ENCODE measurements around the gene CFAP299. TPM values are rescaled to one million over a fixed set of nuclear protein-coding genes. Genes with fewer than 3 reads are reported as not detected.

Gene CFAP299
- total and polyA plus RNA-seq, 4 donors = not detected

- no peak overlapping the region for H3K27ac ChIP-seq (ENCODE audit: low read depth in 1 of 2, low read length in 2 of 2)
- DNase-seq (no peak), ATAC-seq (ENCODE audit: low FRiP score) (no peak)
- H3K27me3 ChIP-seq (ENCODE audit: control insufficient read depth in 1 of 2, insufficient read depth in 2 of 2, low read length in 1 of 2) = no peaks in the 10 kb centered on the region
- WGBS, 2 donors = 8 to 34% methylated on average over 1 of the region's 1 CpG
- H3K9me3 ChIP-seq (ENCODE audit: control insufficient read depth, low read length) = no peaks in the 10 kb centered on the region
- no peaks in the 10 kb centered on the region for H3K4me1 ChIP-seq (ENCODE audit: control insufficient read depth in 1 of 2, insufficient read depth in 2 of 2, low read length in 2 of 2)
- H3K36me3 ChIP-seq (ENCODE audit: control insufficient read depth in 1 of 2, insufficient read depth in 2 of 2, low read length in 1 of 2) = no peaks in the 10 kb centered on the region
- intact Hi-C loops (cut with DNase I) = no loop called here
- H3K4me3 ChIP-seq (ENCODE audit: low read length in 2 of 2) = no peak overlapping the region
Observed at GRCh38 chr4:80540349-80540748, 204.8 kb downstream of the CFAP299 start.

- Histone ChIP-seq H3K36me3 (ENCODE audit: control insufficient read depth in 1 of 2, insufficient read depth in 2 of 2, low read length in 1 of 2) (no peaks in the 10 kb centered on the region), H3K9me3 (ENCODE audit: control insufficient read depth, low read length) (no peaks in the 10 kb centered on the region), H3K4me3 (ENCODE audit: low read length in 2 of 2) (no peak overlapping the region), H3K27me3 (ENCODE audit: control insufficient read depth in 1 of 2, insufficient read depth in 2 of 2, low read length in 1 of 2) (no peaks in the 10 kb centered on the region), H3K4me1 (ENCODE audit: control insufficient read depth in 1 of 2, insufficient read depth in 2 of 2, low read length in 2 of 2) (no peaks in the 10 kb centered on the region), H3K27ac (ENCODE audit: low read depth in 1 of 2, low read length in 2 of 2) (no peak overlapping the region)
- intact Hi-C loops (cut with DNase I) = no loop called here
- ATAC-seq (ENCODE audit: low FRiP score) = no peak
- no peak for DNase-seq
- 74 to 76% methylated on average over 5 of the region's 5 CpGs for WGBS, 2 donors
Observed at GRCh38 chr4:80540785-80541469, 205.4 kb downstream of the CFAP299 start.

DNA sequence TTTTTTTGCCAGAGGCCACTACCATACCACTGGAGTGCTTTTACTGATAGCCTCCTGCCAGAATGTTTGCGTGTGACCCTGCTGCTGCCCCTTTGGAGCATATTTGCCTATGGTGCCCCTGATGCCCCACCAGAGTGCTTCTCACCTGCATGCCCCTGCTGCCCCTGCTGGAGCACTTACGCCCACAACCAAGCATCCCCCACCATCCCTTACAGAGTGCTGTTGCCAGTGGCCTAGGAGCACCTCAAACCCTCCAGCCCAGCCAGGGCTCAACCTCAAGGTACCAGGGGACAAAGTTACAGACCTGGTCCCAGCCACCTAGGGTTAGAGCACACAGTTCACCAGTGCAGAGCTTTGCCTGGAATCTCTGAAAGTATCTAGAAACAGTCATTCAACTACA is 207.2 kb downstream of the CFAP299 start:
- DNase-seq = no peak
- WGBS, 2 donors = 91 to 96% methylated on average over 2 of the region's 2 CpGs

DNA sequence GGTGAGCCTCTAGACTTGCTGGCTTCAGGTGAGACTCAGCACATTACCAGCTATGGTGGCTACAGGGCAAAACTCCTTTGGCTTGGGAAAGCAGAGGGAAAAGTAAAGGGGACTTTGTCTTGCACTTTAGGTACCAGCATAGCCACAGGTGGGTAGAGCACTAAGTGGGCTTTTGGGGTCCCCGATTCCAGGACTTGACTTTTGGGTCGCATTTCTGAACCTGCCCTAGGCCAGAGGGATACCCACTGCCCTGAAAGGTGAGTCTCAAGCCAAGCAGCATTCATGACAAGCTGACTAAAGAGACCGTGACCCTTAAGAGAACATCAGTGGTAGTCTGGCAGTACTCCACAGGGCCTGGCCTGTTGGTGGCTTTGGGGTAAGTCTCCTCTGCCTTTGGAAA is 224.8 kb downstream of the CFAP299 start:
- 87 to 88% methylated on average over 3 of the region's 3 CpGs for WGBS, 2 donors

More for the DNA sequence above, 207.2 kb downstream of the CFAP299 start:
- ATAC-seq (ENCODE audit: low FRiP score) = no peak
- Histone ChIP-seq H3K27ac (ENCODE audit: low read depth in 1 of 2, low read length in 2 of 2) (no peak overlapping the region), H3K4me3 (ENCODE audit: low read length in 2 of 2) (no peak overlapping the region), H3K27me3 (ENCODE audit: control insufficient read depth in 1 of 2, insufficient read depth in 2 of 2, low read length in 1 of 2) (no peaks in the 10 kb centered on the region), H3K36me3 (ENCODE audit: control insufficient read depth in 1 of 2, insufficient read depth in 2 of 2, low read length in 1 of 2) (no peaks in the 10 kb centered on the region), H3K4me1 (ENCODE audit: control insufficient read depth in 1 of 2, insufficient read depth in 2 of 2, low read length in 2 of 2) (no peaks in the 10 kb centered on the region), H3K9me3 (ENCODE audit: control insufficient read depth, low read length) (no peaks in the 10 kb centered on the region)
- intact Hi-C loops (cut with DNase I) = no loop called here

GRCh38 chr4:80566203-80566872 is 230.8 kb downstream of the CFAP299 start:
- Histone ChIP-seq H3K36me3 (ENCODE audit: control insufficient read depth in 1 of 2, insufficient read depth in 2 of 2, low read length in 1 of 2) (no peaks in the 10 kb centered on the region), H3K9me3 (ENCODE audit: control insufficient read depth, low read length) (no peaks in the 10 kb centered on the region), H3K4me1 (ENCODE audit: control insufficient read depth in 1 of 2, insufficient read depth in 2 of 2, low read length in 2 of 2) (no peaks in the 10 kb centered on the region), H3K27ac (ENCODE audit: low read depth in 1 of 2, low read length in 2 of 2) (no peak overlapping the region), H3K27me3 (ENCODE audit: control insufficient read depth in 1 of 2, insufficient read depth in 2 of 2, low read length in 1 of 2) (no peaks in the 10 kb centered on the region), H3K4me3 (ENCODE audit: low read length in 2 of 2) (peak overlapping the region in 1 of 2 donors; percentile 34)
- 61 to 67% methylated on average over 5 of the region's 5 CpGs for WGBS, 2 donors
- no peak for DNase-seq
- ATAC-seq (ENCODE audit: low FRiP score) = no peak
- intact Hi-C loops (cut with DNase I) = no loop called here

More for the DNA sequence above, 224.8 kb downstream of the CFAP299 start:
- H3K27ac ChIP-seq (ENCODE audit: low read depth in 1 of 2, low read length in 2 of 2) = no peak overlapping the region
- H3K9me3 ChIP-seq (ENCODE audit: control insufficient read depth, low read length) = peaks cover 2% of the 10 kb centered on the region
- DNase-seq = no peak
- H3K4me3 ChIP-seq (ENCODE audit: low read length in 2 of 2) = no peak overlapping the region
- intact Hi-C loops (cut with DNase I) = no loop called here
- H3K4me1 ChIP-seq (ENCODE audit: control insufficient read depth in 1 of 2, insufficient read depth in 2 of 2, low read length in 2 of 2) = no peaks in the 10 kb centered on the region
- no peaks in the 10 kb centered on the region for H3K27me3 ChIP-seq (ENCODE audit: control insufficient read depth in 1 of 2, insufficient read depth in 2 of 2, low read length in 1 of 2)
- no peak for ATAC-seq (ENCODE audit: low FRiP score)
- no peaks in the 10 kb centered on the region for H3K36me3 ChIP-seq (ENCODE audit: control insufficient read depth in 1 of 2, insufficient read depth in 2 of 2, low read length in 1 of 2)

DNA sequence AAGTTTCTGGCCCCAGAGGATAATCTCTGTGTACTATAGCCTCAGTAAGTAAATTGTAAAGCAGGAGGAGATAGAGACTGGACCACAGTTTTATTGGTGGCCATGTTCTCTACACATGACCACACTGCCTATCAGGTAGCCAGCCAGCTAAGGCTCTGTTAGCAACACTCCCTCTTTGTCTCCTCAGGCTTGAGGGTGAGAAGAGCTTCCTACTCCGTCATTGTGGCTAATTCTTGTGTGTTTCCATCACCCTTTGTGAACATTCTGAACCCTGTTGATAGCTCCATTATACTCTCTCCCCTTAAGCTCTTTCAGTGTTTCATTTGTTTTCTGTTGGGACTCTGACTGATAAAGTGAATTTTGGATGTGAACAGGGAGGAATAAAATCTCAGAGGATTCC is 233.4 kb downstream of the CFAP299 start:
- H3K36me3 ChIP-seq (ENCODE audit: control insufficient read depth in 1 of 2, insufficient read depth in 2 of 2, low read length in 1 of 2) = no peaks in the 10 kb centered on the region
- intact Hi-C loops (cut with DNase I) = no loop called here
- ATAC-seq (ENCODE audit: low FRiP score) (no peak), DNase-seq (no peak)
- H3K27ac ChIP-seq (ENCODE audit: low read depth in 1 of 2, low read length in 2 of 2) = no peak overlapping the region
- no peak overlapping the region for H3K4me3 ChIP-seq (ENCODE audit: low read length in 2 of 2)
- H3K4me1 ChIP-seq (ENCODE audit: control insufficient read depth in 1 of 2, insufficient read depth in 2 of 2, low read length in 2 of 2) = no peaks in the 10 kb centered on the region
- 71 to 83% methylated on average over 1 of the region's 1 CpG for WGBS, 2 donors
- H3K9me3 ChIP-seq (ENCODE audit: control insufficient read depth, low read length) = no peaks in the 10 kb centered on the region
- no peaks in the 10 kb centered on the region for H3K27me3 ChIP-seq (ENCODE audit: control insufficient read depth in 1 of 2, insufficient read depth in 2 of 2, low read length in 1 of 2)

DNA sequence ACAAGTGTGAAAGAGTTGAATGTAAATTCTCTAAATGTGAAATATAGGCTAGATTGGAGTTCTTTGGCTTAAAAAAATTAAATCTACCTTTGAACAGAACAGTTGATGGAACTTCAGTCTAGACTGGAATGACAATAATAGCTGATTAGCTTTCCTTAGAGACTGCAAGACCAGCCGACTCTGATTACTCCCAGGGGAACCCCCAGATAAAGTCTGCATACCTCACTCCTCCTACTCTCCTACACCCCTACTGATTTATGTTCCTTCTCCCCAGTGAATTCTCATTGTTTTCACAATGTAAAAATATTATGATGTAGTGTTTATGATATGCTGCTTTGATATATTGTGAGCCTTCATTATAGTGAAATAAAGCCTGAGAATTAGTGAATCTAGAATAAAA is 241.3 kb downstream of the CFAP299 start:
- DNase-seq (no peak), ATAC-seq (ENCODE audit: low FRiP score) (no peak)
- intact Hi-C loops (cut with DNase I) = no loop called here
- no peaks in the 10 kb centered on the region for H3K36me3 ChIP-seq (ENCODE audit: control insufficient read depth in 1 of 2, insufficient read depth in 2 of 2, low read length in 1 of 2)
- no peak overlapping the region for H3K4me3 ChIP-seq (ENCODE audit: low read length in 2 of 2)
- WGBS, 2 donors = 0 to 5% methylated on average over 1 of the region's 1 CpG
- no peaks in the 10 kb centered on the region for H3K9me3 ChIP-seq (ENCODE audit: control insufficient read depth, low read length)
- H3K27ac ChIP-seq (ENCODE audit: low read depth in 1 of 2, low read length in 2 of 2) = no peak overlapping the region
- no peaks in the 10 kb centered on the region for H3K4me1 ChIP-seq (ENCODE audit: control insufficient read depth in 1 of 2, insufficient read depth in 2 of 2, low read length in 2 of 2)
- no peaks in the 10 kb centered on the region for H3K27me3 ChIP-seq (ENCODE audit: control insufficient read depth in 1 of 2, insufficient read depth in 2 of 2, low read length in 1 of 2)

DNA sequence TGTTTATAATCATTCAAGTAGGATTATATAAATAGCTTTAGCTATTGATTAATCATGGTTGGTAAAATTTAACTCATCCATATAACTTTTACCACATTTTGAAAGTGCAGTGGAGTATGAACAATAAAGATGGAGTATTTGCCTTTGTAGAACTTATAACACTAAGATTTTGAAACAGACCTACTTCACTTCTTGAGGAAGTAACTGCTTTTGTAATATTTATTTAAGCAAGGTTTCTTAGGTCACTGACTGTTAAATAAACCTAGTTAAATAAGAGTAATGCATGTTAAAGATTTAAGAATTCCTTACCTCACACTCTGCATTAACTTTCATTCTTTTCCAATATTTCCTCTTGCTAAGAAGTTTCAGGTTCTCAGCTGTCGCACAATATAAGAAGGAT is 242.5 kb downstream of the CFAP299 start:
- Histone ChIP-seq H3K36me3 (ENCODE audit: control insufficient read depth in 1 of 2, insufficient read depth in 2 of 2, low read length in 1 of 2) (no peaks in the 10 kb centered on the region), H3K27ac (ENCODE audit: low read depth in 1 of 2, low read length in 2 of 2) (no peak overlapping the region), H3K27me3 (ENCODE audit: control insufficient read depth in 1 of 2, insufficient read depth in 2 of 2, low read length in 1 of 2) (no peaks in the 10 kb centered on the region), H3K9me3 (ENCODE audit: control insufficient read depth, low read length) (no peaks in the 10 kb centered on the region), H3K4me1 (ENCODE audit: control insufficient read depth in 1 of 2, insufficient read depth in 2 of 2, low read length in 2 of 2) (no peaks in the 10 kb centered on the region), H3K4me3 (ENCODE audit: low read length in 2 of 2) (no peak overlapping the region)
- ATAC-seq (ENCODE audit: low FRiP score) (no peak), DNase-seq (no peak)
- WGBS, 2 donors = 15 to 38% methylated on average over 1 of the region's 1 CpG
- intact Hi-C loops (cut with DNase I) = no loop called here

DNA sequence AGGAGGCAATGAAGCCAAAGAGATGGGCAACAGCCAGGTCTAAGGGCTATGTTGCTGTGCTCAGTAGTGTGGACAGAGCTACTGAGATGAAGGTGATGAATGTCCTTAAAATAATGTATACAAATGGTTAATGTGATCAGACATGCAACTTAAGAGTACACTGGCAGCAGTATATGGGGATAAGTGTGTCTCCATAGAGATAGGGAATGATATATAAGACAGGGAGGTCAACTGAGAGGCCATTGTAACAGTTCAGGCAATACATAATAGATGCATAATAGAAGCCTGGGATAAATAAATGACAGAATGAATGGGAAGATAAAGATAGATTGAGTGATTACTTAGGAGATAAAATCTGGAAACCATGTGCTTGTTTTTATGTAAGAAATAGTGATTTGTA is 250.0 kb downstream of the CFAP299 start:
- Histone ChIP-seq H3K9me3 (ENCODE audit: control insufficient read depth, low read length) (no peaks in the 10 kb centered on the region), H3K4me1 (ENCODE audit: control insufficient read depth in 1 of 2, insufficient read depth in 2 of 2, low read length in 2 of 2) (no peaks in the 10 kb centered on the region), H3K27me3 (ENCODE audit: control insufficient read depth in 1 of 2, insufficient read depth in 2 of 2, low read length in 1 of 2) (no peaks in the 10 kb centered on the region), H3K4me3 (ENCODE audit: low read length in 2 of 2) (no peak overlapping the region), H3K27ac (ENCODE audit: low read depth in 1 of 2, low read length in 2 of 2) (no peak overlapping the region), H3K36me3 (ENCODE audit: control insufficient read depth in 1 of 2, insufficient read depth in 2 of 2, low read length in 1 of 2) (no peaks in the 10 kb centered on the region)
- no peak for ATAC-seq (ENCODE audit: low FRiP score)
- intact Hi-C loops (cut with DNase I) = no loop called here
- DNase-seq = no peak

Data from aorta (tissue), 5 donors.